ENCODE results near the gene MRPL21. TPM values are rescaled to one million over a fixed set of nuclear protein-coding genes. Genes with fewer than 3 reads are reported as not detected.

The MRPL21 gene
- total and polyA plus RNA-seq, 2 of the 8 experiments (the other 6 are each of a cell fraction or from before 2014, with no cell fraction given), result 102 to 107 TPM

DNA sequence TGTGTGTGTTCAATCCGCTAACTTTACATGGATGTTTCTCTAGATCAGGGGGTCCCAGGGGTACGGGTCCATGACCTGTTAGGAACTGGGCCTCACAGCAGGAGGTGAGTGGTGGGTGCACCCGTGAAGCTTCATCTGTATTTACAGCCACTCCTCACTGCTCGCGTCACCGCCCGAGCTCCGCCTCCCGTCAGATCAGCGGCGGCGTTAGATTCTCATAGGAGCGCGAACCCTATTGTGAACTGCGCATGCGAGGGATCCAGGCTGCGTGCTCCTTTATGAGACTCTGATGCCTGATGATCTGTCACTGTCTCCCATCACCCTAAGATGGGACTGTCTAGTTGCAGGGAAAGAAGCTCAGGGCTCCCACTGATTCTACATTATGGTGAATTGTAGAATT is 45.3 kb upstream of the MRPL21 start:
- H3K9me3 ChIP-seq (ENCODE audit: insufficient read depth in 2 of 2, low read depth in 1 of 2, low read length in 1 of 2), result no peaks in the 10 kb centered on the region
- H3K36me3 ChIP-seq (ENCODE audit: control insufficient read depth in 2 of 4, insufficient read depth in 4 of 4, low read length in 3 of 4), result no peaks in the 10 kb centered on the region
- H4K8ac ChIP-seq (ENCODE audit: extremely low read depth, insufficient read depth, low read length), result no peak overlapping the region
- ChIA-PET POLR2A (ENCODE audit: partially characterized antibody) (no interaction called here), CTCF (ENCODE audit: partially characterized antibody) (interaction anchor here (0.9 to 2.3 kb wide), 7 partner anchors 9 to 182 kb away, joined by 3 to 7 read pairs (median 5); no protein-coding TSS in a partner anchor)
- H3K27ac ChIP-seq (ENCODE audit: low read depth, low read length), result no peak overlapping the region
- H3K4me1 ChIP-seq (replicated peaks in 1 of 4; ENCODE audit: control insufficient read depth in 3 of 4, insufficient read depth in 4 of 4, low read length in 3 of 4), result peaks cover 0 to 10% (median 1%) of the 10 kb centered on the region in 4 experiments; a peak in 5 of 7 replicates
- no peak overlapping the region for H2AFZ ChIP-seq (ENCODE audit: low read length)
- FAIRE-seq (no peak), DNase-seq (ENCODE audit: low read depth in 1 of 2, low spot score in 2 of 2) (no peak)
- H4K91ac ChIP-seq (replicated peaks; ENCODE audit: insufficient read length, low read length), result no peak overlapping the region
- no peak overlapping the region for H2BK12ac ChIP-seq (ENCODE audit: low read depth, low read length)
- H3K23ac ChIP-seq (ENCODE audit: insufficient read length), result no peak overlapping the region
- no peak overlapping the region for H3K56ac ChIP-seq (replicated peaks; ENCODE audit: insufficient read length, low read depth, low read length)
- no peak overlapping the region for H2BK5ac ChIP-seq (ENCODE audit: low read depth, low read length)
- no peak overlapping the region for H4K5ac ChIP-seq (ENCODE audit: insufficient read length, low read depth, low read length)
- H2BK15ac ChIP-seq (ENCODE audit: low read length), result no peak overlapping the region
- H4K20me1 ChIP-seq (replicated peaks in 1 of 2; ENCODE audit: control insufficient read depth in 1 of 2, insufficient read depth in 2 of 2, low read length in 2 of 2), result no peaks in the 10 kb centered on the region
- no peak overlapping the region for H3K4me3 ChIP-seq (ENCODE audit: extremely low read depth in 1 of 4, insufficient read depth in 2 of 4, low read depth in 3 of 4, low read length in 4 of 4)
- no peaks in the 10 kb centered on the region for H3K79me1 ChIP-seq (ENCODE audit: low read depth, low read length)
- no peak overlapping the region for H2BK120ac ChIP-seq (replicated peaks; ENCODE audit: low read depth, low read length)
- no peaks in the 10 kb centered on the region for H3K23me2 ChIP-seq (ENCODE audit: low read depth, low read length)
- no peak overlapping the region for H3K4me2 ChIP-seq (ENCODE audit: insufficient read depth in 1 of 2, low read depth in 2 of 2, low read length in 2 of 2)
- no peak overlapping the region for H3K18ac ChIP-seq (ENCODE audit: extremely low read depth, low read length)
- no peak overlapping the region for H2BK20ac ChIP-seq (ENCODE audit: low read length)
- H3K9ac ChIP-seq (replicated peaks in 1 of 4; ENCODE audit: extremely low read depth in 1 of 4, low read depth in 3 of 4, low read length in 3 of 4), result no peak overlapping the region
- H3K14ac ChIP-seq (ENCODE audit: insufficient read length), result no peak overlapping the region
- no peak overlapping the region for H2AK5ac ChIP-seq (ENCODE audit: low read depth, low read length)
- no peaks in the 10 kb centered on the region for H3K79me2 ChIP-seq (ENCODE audit: control insufficient read depth in 1 of 2, insufficient read depth in 2 of 2, low read length in 2 of 2)
- H3K27me3 ChIP-seq (replicated peaks in 1 of 4; ENCODE audit: control insufficient read depth in 3 of 4, extremely low read depth in 1 of 4, insufficient read depth in 3 of 4, low read length in 3 of 4), result no peaks in the 10 kb centered on the region
- TF ChIP-seq CHD1 (IDR thresholded peaks at IDR 0.05; ENCODE audit: low read depth, low read length) (no peak), EZH2 (IDR thresholded peaks at IDR 0.05; ENCODE audit: low read depth, low read length, severe bottlenecking) (no peak), MAFK (IDR thresholded peaks at IDR 0.05; ENCODE audit: low read depth, low read length) (no peak)
- no peak overlapping the region for H3K4ac ChIP-seq (replicated peaks; ENCODE audit: insufficient read length, low read depth, low read length)
- WGBS, 2 experiments (ENCODE audit: extremely low coverage in 1 of 2, insufficient coverage in 1 of 2, insufficient read length in 1 of 2, insufficient replicate concordance in 2 of 2, low coverage in 1 of 2, low lambda C conversion rate in 2 of 2, missing lambda C conversion rate in 1 of 2), result 96% methylated on average over 17 of the region's 17 CpGs; no CpG with 5 or more reads in 1 of the 2 experiments
